Smooth muscle cell of the brain vasculature (primary cell): ENCODE measurements around the gene RUNX3.

Experiments used
- DNase-seq: peaks from one replicate; pipeline ENCODE4 v3.0.0-alpha.2; 2012; ENCODE audit warnings: low read depth, low spot score

RUNX3 gene

GRCh38 chr1:24963099-24963872, 33.2 kb upstream of the RUNX3 start:
- DNase-seq, result no peak

GRCh38 chr1:24961961-24962861, 32.1 kb upstream of the RUNX3 start:
- no peak for DNase-seq

- no peak for DNase-seq
Measured at GRCh38 chr1:24961334-24961733, 31.3 kb upstream of the RUNX3 start.

- DNase-seq, result no peak
Measured at GRCh38 chr1:24960071-24960801, 30.2 kb upstream of the RUNX3 start.

- DNase-seq, result no peak
Measured at GRCh38 chr1:24959623-24959975, 29.5 kb upstream of the RUNX3 start.

- no peak for DNase-seq
Measured at GRCh38 chr1:24958766-24959622, 28.9 kb upstream of the RUNX3 start.

GRCh38 chr1:24957808-24958752, 28.0 kb upstream of the RUNX3 start:
- DNase-seq, result no peak

- DNase-seq, result no peak
Measured at GRCh38 chr1:24957016-24957807, 27.1 kb upstream of the RUNX3 start.

GRCh38 chr1:24955779-24956365, 25.8 kb upstream of the RUNX3 start:
- no peak for DNase-seq

GRCh38 chr1:24955161-24955560, 25.1 kb upstream of the RUNX3 start:
- DNase-seq, result no peak

GRCh38 chr1:24954631-24955030, 24.6 kb upstream of the RUNX3 start:
- DNase-seq, result no peak

GRCh38 chr1:24954022-24954421, 23.9 kb upstream of the RUNX3 start:
- DNase-seq, result no peak

GRCh38 chr1:24952413-24952841, 22.4 kb upstream of the RUNX3 start:
- DNase-seq, result no peak

GRCh38 chr1:24951810-24952412, 21.8 kb upstream of the RUNX3 start:
- DNase-seq, result no peak

GRCh38 chr1:24951337-24951736, 21.3 kb upstream of the RUNX3 start:
- DNase-seq, result no peak

GRCh38 chr1:24949331-24949881, 19.3 kb upstream of the RUNX3 start:
- no peak for DNase-seq

GRCh38 chr1:24948079-24948827, 18.2 kb upstream of the RUNX3 start:
- DNase-seq, result no peak
